T-helper 1 cell treated with Interleukin-12 subunit alpha and Interleukin-12 subunit beta and Interleukin-4 antibody, amounts not matched to agents 30 ng/mL and 1 ng/mL, for 36 hours (primary cell): ENCODE data around the gene FSTL4. TPM values are rescaled to one million over a fixed set of nuclear protein-coding genes. Genes with fewer than 3 reads are reported as not detected.
"Not testable (repeated sequence)": the region's sequence is repeated elsewhere in the genome, so short reads cannot be mapped to it uniquely, and the experiment has no call there.

Experiments
- intact Hi-C: fragments of 100-400 bp; cut with micrococcal nuclease; formaldehyde crosslinking; loops from one replicate; pipeline ENCODE4 v1.15.1; 2024
- total RNA-seq: library from RNA; stranded (reverse); gene quantifications from 2 replicates; pipeline ENCODE4 v1.2.3, GENCODE V29; 2022

FSTL4 gene
- total RNA-seq, 1 donor from 2014 or later = not detected

- intact Hi-C loops = loop anchor here (1.0 kb wide), 1 partner anchor 348 kb away; no protein-coding TSS in a partner anchor
Measured at GRCh38 chr5:133459474-133460160, 152.7 kb downstream of the FSTL4 start.

- intact Hi-C loops = no loop called here
Measured at GRCh38 chr5:133458435-133458834, 153.9 kb downstream of the FSTL4 start.

DNA sequence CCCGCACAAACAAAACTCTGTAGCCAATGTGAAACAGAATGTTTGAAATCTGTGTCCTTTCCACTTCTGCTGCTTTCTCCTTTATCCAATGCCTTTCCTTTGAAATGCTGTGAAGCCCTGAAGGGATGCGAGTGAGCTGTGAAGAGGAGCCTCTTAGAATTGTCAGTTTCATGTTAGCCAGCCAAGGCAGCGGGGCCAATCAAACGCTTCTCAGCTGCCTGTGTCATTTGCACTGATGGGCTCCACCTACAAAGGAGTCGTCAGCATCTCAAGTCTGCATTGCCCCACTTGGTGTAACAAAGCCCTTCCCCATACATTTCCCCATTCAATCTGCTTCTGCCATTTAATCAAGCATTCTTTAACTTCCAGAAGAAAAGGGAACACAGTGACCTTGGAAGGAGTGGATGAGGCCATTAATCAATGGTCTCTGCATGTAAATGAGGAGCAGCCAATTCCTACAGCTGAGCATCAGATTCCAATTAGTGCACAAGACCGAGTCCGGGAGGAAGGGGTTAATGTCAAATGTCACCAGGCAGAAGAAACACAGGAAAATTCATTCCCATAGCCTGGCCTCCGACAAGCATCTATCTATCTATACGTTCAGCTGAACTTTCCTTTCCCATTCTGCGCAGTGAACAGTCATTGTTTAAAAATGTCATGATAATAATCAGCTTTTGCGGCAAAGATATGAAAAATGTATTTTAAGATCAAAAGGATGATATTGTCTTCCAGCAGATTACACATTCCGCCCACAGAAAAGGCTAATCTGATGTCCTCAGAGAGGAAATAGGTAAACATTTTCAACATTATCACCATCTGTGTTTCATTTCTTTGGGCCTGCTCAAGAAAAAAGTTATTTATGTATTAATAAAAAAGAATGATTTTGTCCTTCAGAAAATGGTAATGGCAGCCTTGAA lies 154.6 kb downstream of the FSTL4 start:
- intact Hi-C loops = no loop called here

GRCh38 chr5:133456933-133457402 lies 155.4 kb downstream of the FSTL4 start:
- intact Hi-C loops = no loop called here

DNA sequence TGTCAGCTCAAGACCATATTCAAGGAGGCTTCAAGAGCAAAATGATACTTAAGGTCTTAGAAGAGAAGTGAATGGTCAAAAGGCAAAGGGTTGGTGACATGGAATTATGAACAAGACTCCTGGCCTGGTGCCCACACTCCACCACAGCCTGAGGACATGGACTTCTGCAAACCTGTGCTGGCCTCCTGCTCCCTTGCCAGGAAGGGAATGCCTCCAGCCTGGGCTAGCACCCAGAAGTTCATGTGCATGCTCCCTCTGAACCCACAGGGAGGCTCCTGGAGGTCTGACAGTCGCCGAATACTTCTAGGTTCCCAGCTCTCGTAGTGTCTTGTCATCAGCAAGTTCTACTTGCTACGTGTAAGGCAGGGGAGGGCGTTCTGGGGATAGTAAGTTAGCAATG lies 156.7 kb downstream of the FSTL4 start:
- intact Hi-C loops = no loop called here

GRCh38 chr5:133454442-133454841 lies 157.9 kb downstream of the FSTL4 start:
- intact Hi-C loops = no loop called here

DNA sequence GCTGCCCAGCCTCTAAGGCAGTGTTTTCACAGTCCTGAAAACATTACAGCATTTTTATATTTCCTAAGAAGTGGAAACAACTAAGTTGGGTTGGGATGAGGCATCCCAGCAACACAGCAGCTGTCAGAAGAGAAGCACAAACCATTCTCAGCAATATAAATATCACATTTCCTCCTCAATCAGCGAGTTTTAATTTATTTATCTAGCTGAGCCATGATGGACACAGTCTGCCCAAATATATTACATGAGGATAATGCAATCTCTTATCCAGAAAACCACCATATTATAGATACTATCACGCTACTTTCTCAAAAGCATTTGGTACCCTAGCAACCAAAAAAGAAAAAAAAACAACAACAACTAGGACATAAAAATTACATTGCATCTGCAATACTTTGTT lies 158.5 kb downstream of the FSTL4 start:
- intact Hi-C loops = no loop called here

GRCh38 chr5:133453084-133453780 lies 159.1 kb downstream of the FSTL4 start:
- intact Hi-C loops = no loop called here

DNA sequence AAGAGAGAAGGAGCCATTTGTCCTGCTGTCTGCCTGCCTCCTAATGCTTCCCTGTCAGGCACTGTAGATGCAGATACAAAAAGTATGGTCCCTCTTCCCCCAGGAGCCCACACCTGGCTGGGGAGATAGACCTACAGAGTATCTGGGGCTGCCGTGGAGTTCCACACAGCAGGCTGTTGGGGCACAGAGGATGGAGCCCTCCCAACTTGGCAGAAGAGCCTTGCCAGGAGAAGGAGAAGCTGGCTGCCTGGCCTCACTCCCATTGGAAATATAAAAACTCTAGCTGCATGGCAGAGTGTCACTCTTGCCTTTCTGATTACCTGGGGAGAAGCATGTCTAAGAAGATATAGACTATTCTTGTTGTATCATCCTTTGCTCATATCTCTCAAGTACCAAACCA lies 160.4 kb downstream of the FSTL4 start:
- intact Hi-C loops = no loop called here

DNA sequence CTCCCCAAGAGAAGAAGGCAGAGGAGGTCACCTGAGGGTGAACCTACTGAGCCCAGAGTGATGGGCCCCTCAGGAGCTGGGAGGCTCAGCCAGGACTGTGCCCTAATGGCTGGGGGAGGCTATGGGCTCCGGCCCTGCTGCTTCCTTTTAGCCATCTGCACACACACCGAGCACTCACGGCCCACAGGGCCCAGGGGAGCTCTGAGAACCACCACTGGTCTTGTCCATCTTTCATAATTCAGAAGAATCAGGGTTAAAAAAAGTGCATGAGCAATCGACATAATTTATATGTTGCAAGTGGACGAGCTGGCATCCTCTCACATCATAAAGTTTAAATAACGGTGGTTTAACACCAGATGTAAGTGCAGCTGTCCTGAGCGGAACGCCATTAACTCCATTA lies 162.1 kb downstream of the FSTL4 start:
- intact Hi-C loops = no loop called here

DNA sequence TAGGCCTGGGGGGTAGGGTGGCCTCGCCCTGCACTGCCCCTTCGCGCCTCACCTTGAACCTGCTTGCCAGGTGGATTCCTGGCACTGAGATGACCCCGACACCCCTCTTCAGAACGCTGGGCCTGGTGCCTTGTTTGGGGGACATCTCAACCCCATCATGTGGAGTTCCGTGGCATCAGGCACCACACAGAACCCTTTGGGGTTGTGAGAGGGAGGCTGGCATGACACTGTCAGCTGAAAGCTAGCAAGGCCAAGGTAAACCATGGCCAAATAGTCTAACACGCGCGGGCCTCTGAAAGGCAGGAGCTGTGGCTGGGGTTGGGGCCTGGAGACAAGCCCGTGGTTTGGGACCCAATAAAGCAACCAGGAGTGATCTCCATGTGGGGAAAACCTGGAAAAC lies 163.2 kb downstream of the FSTL4 start:
- intact Hi-C loops = no loop called here

GRCh38 chr5:133446440-133446839 lies 165.9 kb downstream of the FSTL4 start:
- intact Hi-C loops = no loop called here

GRCh38 chr5:133445744-133446143 lies 166.6 kb downstream of the FSTL4 start:
- intact Hi-C loops = no loop called here

DNA sequence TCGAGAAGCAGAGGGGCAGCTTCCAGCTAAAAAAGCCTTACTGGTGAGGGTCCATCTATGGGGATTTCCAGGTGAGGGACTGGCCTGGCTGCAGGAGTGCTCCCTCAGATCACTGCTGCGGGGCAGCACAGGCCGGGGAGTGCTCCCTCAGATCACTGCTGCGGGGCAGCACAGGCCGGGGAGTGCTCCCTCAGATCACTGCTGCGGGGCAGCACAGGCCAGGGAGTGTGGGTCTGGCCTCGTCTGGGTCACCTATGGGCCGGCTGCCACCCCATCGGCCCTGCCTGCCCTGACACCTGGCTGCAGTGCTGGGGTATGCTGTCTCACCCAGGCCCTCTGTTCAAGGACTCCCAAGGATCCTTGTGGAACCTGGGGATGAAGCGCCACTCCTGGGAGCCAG lies 167.1 kb downstream of the FSTL4 start:
- intact Hi-C loops = not testable (repeated sequence)

GRCh38 chr5:133444711-133445110 lies 167.6 kb downstream of the FSTL4 start:
- intact Hi-C loops = no loop called here

GRCh38 chr5:133441166-133441815 lies 171.1 kb downstream of the FSTL4 start:
- intact Hi-C loops = no loop called here

DNA sequence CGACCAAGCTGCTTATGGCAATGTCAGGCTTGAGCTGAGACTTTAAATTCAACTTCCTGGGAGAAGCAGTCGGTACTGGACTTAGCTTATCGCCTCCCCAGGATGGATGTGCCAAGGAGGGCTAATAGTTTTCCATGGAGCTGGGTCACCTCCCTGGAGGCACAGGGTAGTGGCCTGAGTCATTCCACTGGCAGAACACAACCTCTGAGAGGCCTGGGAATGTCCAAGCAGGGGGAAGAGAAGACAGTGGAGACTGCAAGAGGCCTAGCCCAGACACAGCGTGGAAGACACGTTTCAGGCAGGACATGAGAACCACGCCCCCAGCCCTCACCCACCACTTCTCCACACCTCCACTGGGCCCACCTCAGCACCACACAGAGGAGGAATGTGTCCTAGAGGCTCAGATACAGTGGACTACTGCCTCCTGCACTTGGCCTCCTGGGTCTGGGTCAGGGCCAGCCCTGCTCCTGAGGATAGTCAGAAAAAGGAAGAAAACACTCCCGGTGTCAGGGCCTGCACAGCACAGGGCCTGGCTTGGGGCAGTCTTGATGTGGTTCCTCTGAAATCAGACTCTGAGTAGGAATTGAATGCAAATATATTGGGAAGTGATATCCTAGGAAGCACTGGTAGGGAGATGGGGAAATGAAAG lies 171.8 kb downstream of the FSTL4 start:
- intact Hi-C loops = no loop called here

DNA sequence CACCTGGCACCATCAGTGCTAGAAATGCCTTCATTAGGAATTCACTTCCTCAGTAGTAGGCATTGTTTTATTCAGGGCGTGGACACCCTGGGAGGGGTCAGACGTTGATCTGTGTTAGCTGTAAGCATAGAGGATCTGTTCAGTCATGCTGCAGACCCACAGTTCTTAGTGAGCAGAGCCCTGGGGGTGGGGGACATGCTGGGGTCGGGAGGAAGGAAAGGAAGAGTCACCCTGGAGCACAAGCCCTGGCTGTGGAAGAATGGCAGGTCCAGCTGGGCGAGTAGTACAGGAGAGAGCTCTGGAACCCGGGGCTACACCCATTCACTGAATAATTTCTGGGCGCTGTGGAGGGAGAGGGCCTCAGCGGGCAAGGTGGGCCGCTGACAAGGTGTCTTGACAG lies 172.5 kb downstream of the FSTL4 start:
- intact Hi-C loops = no loop called here

GRCh38 chr5:133438487-133438886 lies 173.9 kb downstream of the FSTL4 start:
- intact Hi-C loops = no loop called here

- intact Hi-C loops = no loop called here
Measured at GRCh38 chr5:133434336-133434735, 178.0 kb downstream of the FSTL4 start.

- intact Hi-C loops = no loop called here
Measured at GRCh38 chr5:133433641-133434040, 178.7 kb downstream of the FSTL4 start.
